HG02642 (cell line): ENCODE results near the gene MAFF.
"Not testable (repeated sequence)": the region's sequence is repeated elsewhere in the genome, so short reads cannot be mapped to it uniquely, and the experiment has no call there.

Experiments
- ATAC-seq: cut with Tn5 transposase; IDR thresholded peaks from one replicate; pipeline ENCODE4 v1.9.1; 2021; ENCODE audit warnings: mild to moderate bottlenecking; ENCODE audit not compliant: unreplicated experiment, poor library complexity

MAFF gene

GRCh38 chr22:38221908-38222796, 20.4 kb downstream of the MAFF start:
- no peak for ATAC-seq

- no peak for ATAC-seq
Observed at GRCh38 chr22:38222797-38223119, 21.0 kb downstream of the MAFF start.

GRCh38 chr22:38223289-38223960, 21.6 kb downstream of the MAFF start:
- no peak for ATAC-seq

GRCh38 chr22:38226853-38227649, 25.3 kb downstream of the MAFF start:
- no peak for ATAC-seq

- ATAC-seq = no peak
Observed at GRCh38 chr22:38228326-38228872, 26.6 kb downstream of the MAFF start.

- no peak for ATAC-seq
Observed at GRCh38 chr22:38228873-38229740, 27.3 kb downstream of the MAFF start.

- ATAC-seq = no peak
Observed at GRCh38 chr22:38230108-38230825, 28.5 kb downstream of the MAFF start.

GRCh38 chr22:38230916-38231315, 29.1 kb downstream of the MAFF start:
- no peak for ATAC-seq

- no peak for ATAC-seq
Observed at GRCh38 chr22:38232196-38232595, 30.4 kb downstream of the MAFF start.

- ATAC-seq = no peak
Observed at GRCh38 chr22:38233427-38233826, 31.6 kb downstream of the MAFF start.

- not testable (repeated sequence) for ATAC-seq
Observed at GRCh38 chr22:38233856-38234255, 32.1 kb downstream of the MAFF start.

- no peak for ATAC-seq
Observed at GRCh38 chr22:38235240-38235850, 33.6 kb downstream of the MAFF start.

- no peak for ATAC-seq
Observed at GRCh38 chr22:38236786-38237185, 35.0 kb downstream of the MAFF start.

GRCh38 chr22:38238519-38239071, 36.8 kb downstream of the MAFF start:
- ATAC-seq = no peak

GRCh38 chr22:38239101-38239761, 37.4 kb downstream of the MAFF start:
- no peak for ATAC-seq

GRCh38 chr22:38240734-38241252, 39.0 kb downstream of the MAFF start:
- ATAC-seq = no peak

GRCh38 chr22:38243007-38243765, 41.4 kb downstream of the MAFF start:
- no peak for ATAC-seq
